Endodermal cell (in vitro differentiated cells): Measurements from ENCODE around the gene CHD5. TPM values are rescaled to one million over a fixed set of nuclear protein-coding genes. Genes with fewer than 3 reads are reported as not detected.

Source experiments
- DNase-seq: peaks from one replicate; pipeline ENCODE4 v3.0.0-alpha.2; 2017
- H3K27ac ChIP-seq: 2 replicates; pipeline ENCODE4 v1.5.1; 2013; ENCODE audit warnings: mild to moderate bottlenecking, low read depth, low read length, moderate library complexity
- H3K27me3 ChIP-seq: 2 replicates; pipeline ENCODE4 v1.6.1; 2013; ENCODE audit warnings: mild to moderate bottlenecking, low read length, moderate library complexity; ENCODE audit not compliant: insufficient read depth, control insufficient read depth, poor library complexity, severe bottlenecking
- H3K36me3 ChIP-seq: 2 replicates; pipeline ENCODE4 v1.7.0; 2013; ENCODE audit warnings: mild to moderate bottlenecking, low read length, moderate library complexity; ENCODE audit not compliant: control insufficient read depth, insufficient read depth
- H3K4me1 ChIP-seq: one replicate; pipeline ENCODE4 v1.7.0; 2013; ENCODE audit warnings: low read length; ENCODE audit not compliant: control insufficient read depth, insufficient read depth
- H3K4me3 ChIP-seq: 2 replicates; pipeline ENCODE4 v1.5.1; 2013; ENCODE audit warnings: mild to moderate bottlenecking, low read length, moderate library complexity
- H3K9ac ChIP-seq: 2 replicates; pipeline ENCODE4 v1.6.1; 2013; ENCODE audit warnings: mild to moderate bottlenecking, low read length, moderate library complexity; ENCODE audit not compliant: poor library complexity, severe bottlenecking; ENCODE audit errors: extremely low read depth
- H3K9me3 ChIP-seq: 2 replicates; pipeline ENCODE4 v1.6.1; 2013; ENCODE audit warnings: mild to moderate bottlenecking, low read length, moderate library complexity; ENCODE audit not compliant: control insufficient read depth
- H3K27ac Mint-ChIP-seq: 2 replicates; pipeline ENCODE4 v1.8.0; 2020; ENCODE audit warnings: mixed read lengths
- H3K27me3 Mint-ChIP-seq: 2 replicates; pipeline ENCODE4 v1.8.0; 2021; ENCODE audit warnings: mild to moderate bottlenecking, mixed read lengths; ENCODE audit not compliant: insufficient read depth
- H3K36me3 Mint-ChIP-seq: 2 replicates; pipeline ENCODE4 v1.8.0; 2020; ENCODE audit warnings: low read depth, mixed read lengths
- H3K4me1 Mint-ChIP-seq: 2 replicates; pipeline ENCODE4 v1.8.0; 2020; ENCODE audit warnings: mixed read lengths
- H3K4me3 Mint-ChIP-seq: 2 replicates; pipeline ENCODE4 v1.8.0; 2020; ENCODE audit warnings: mild to moderate bottlenecking, moderate library complexity, mixed read lengths
- H3K9me3 Mint-ChIP-seq: 2 replicates; pipeline ENCODE4 v1.8.0; 2020; ENCODE audit warnings: mild to moderate bottlenecking, mixed read lengths
- WGBS, 2 experiments: methylation state at CpG; one replicate each; pipeline versions ENCODE4 v1.1.5 to v1.1.7; 2013; ENCODE audit warnings: missing lambda C conversion rate in 2 of 2, mixed read lengths in 1 of 2; ENCODE audit not compliant: insufficient coverage in 1 of 2, insufficient read length in 1 of 2; 5-methylcytosine and 5-hydroxymethylcytosine counted together
- total RNA-seq, 2 donors: library from RNA; stranded (reverse); fragmentation: NEBNext Ultra II Directional in 1 of 2; extraction: Animal tissue kit (Norgen Biotek cat#: 25700) in 1 of 2; gene quantifications; 2 replicates in 1 of 2; 3 replicates in 1 of 2; pipeline ENCODE4 v1.2.1, GENCODE V29; 2021
- TF ChIP-seq, protein P1 (sequence below): fragments of 200-600 bp; sonication (generic); conservative IDR thresholded peaks from 2 replicates; pipeline ENCODE4 v1.5.0; 2021; ENCODE audit warnings: antibody characterized with exemption, mild to moderate bottlenecking

Gene CHD5
- total RNA-seq, 2 donors from 2014 or later = 0.40 to 0.69 TPM

DNA sequence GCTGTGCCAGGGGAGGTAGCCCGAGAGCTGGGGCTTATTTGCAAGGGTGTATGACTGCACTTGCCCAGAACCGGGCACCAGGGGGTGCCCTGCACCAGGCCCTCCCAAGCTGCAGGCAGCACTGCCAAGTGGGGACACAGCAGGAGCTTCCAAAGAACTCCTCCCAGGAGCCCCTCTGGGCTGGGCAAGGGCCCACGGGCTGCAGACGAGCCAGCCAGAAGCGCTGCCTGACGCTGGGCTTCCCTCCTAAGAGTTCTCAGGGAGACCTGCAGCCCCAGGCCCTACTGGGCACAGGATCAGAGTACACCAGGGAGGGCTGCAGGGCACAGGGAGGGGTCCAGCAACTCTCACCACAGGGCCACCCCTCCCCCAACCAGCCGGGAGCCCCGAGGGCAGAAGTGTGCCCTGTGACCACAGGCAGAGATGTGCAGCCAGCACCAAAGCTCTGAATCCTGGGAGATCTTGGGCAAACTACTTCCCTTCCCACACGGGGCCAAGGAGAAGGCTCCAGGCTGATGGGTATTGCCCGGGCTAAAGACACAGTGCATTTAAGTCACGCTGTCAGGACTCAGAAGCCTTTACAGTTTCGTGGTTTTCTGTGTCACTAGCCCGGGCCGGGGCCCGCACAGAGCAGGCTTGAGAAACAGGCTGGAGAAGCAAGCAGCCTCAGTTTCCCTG is 71.0 kb downstream of the CHD5 start:
- Mint-ChIP-seq H3K27me3 (no peaks in the 10 kb centered on the region), H3K27ac (no peak overlapping the region), H3K9me3 (no peaks in the 10 kb centered on the region), H3K4me3 (no peak overlapping the region), H3K4me1 (no peaks in the 10 kb centered on the region), H3K36me3 (no peaks in the 10 kb centered on the region)
- Histone ChIP-seq H3K4me1 (no peaks in the 10 kb centered on the region), H3K9ac (no peak overlapping the region), H3K9me3 (no peaks in the 10 kb centered on the region), H3K36me3 (no peaks in the 10 kb centered on the region), H3K27ac (no peak overlapping the region), H3K27me3 (no peaks in the 10 kb centered on the region), H3K4me3 (no peak overlapping the region)
- peak; percentile 83 for DNase-seq
- 60 to 65% methylated on average over 9 to 15 of the region's 15 CpGs for WGBS, 2 experiments
- TF ChIP-seq, protein P1, sequence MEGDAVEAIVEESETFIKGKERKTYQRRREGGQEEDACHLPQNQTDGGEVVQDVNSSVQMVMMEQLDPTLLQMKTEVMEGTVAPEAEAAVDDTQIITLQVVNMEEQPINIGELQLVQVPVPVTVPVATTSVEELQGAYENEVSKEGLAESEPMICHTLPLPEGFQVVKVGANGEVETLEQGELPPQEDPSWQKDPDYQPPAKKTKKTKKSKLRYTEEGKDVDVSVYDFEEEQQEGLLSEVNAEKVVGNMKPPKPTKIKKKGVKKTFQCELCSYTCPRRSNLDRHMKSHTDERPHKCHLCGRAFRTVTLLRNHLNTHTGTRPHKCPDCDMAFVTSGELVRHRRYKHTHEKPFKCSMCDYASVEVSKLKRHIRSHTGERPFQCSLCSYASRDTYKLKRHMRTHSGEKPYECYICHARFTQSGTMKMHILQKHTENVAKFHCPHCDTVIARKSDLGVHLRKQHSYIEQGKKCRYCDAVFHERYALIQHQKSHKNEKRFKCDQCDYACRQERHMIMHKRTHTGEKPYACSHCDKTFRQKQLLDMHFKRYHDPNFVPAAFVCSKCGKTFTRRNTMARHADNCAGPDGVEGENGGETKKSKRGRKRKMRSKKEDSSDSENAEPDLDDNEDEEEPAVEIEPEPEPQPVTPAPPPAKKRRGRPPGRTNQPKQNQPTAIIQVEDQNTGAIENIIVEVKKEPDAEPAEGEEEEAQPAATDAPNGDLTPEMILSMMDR = peak; percentile 69

- no peaks in the 10 kb centered on the region for H3K27me3 ChIP-seq
- no peak for DNase-seq
- H3K4me1 Mint-ChIP-seq = no peaks in the 10 kb centered on the region
- no peaks in the 10 kb centered on the region for H3K36me3 ChIP-seq
- H3K4me1 ChIP-seq = no peaks in the 10 kb centered on the region
- H3K27ac ChIP-seq = no peak overlapping the region
- no peak overlapping the region for H3K9ac ChIP-seq
- no peak overlapping the region for H3K27ac Mint-ChIP-seq
- no peaks in the 10 kb centered on the region for H3K9me3 Mint-ChIP-seq
- H3K27me3 Mint-ChIP-seq = no peaks in the 10 kb centered on the region
- no peaks in the 10 kb centered on the region for H3K36me3 Mint-ChIP-seq
- no peak overlapping the region for H3K4me3 ChIP-seq
- TF ChIP-seq, protein P1 = no peak
- WGBS, 2 experiments = 64 to 73% methylated on average over 2 of the region's 2 CpGs
- H3K4me3 Mint-ChIP-seq = no peak overlapping the region
- no peaks in the 10 kb centered on the region for H3K9me3 ChIP-seq
Measured at GRCh38 chr1:6108476-6108875, 71.6 kb downstream of the CHD5 start.

DNA sequence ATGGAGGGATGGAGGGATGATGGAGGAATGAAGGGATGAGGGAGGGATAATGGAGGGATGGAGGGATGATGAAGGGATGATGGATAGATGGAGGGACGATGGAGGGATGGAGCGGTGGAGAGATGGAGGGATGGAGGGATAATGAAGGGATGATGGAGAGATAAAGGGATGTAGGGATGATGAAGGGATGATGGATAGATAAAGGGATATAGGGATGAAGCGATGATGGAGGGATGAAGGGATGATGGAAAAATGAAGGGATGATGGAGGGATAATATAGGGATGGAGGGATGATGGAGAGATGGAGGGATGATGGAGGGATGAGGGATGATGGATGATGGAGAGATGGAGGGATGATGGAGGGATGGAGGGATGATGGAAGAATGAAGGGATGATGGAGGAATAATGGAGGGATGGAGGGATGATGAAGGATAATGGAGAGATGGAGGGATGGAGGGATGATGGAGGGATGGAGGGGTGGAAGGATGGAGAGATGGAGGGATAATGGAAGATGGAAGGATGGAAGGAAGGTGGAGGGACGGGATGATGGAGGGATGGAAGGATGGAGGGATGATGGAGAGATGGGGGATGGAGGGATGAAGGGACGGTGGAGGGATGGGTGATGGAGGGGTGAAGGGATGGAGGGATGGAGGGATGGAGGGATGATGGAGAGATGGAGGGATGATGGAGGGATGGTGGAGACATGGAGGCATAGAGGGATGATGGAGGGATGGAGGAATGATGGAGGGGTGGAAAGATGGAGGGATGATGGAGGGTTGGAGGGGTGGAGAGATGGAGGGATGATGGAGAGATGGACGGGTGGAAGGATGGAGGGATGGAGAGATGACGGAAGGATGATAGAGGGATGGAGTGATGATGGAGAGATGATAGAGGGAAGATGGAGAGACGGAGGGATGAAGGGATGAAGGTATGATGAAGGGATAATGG is 72.4 kb downstream of the CHD5 start:
- no peaks in the 10 kb centered on the region for H3K4me1 Mint-ChIP-seq
- TF ChIP-seq, protein P1 = no peak
- Histone ChIP-seq H3K4me1 (no peaks in the 10 kb centered on the region), H3K36me3 (no peaks in the 10 kb centered on the region), H3K4me3 (no peak overlapping the region), H3K27ac (no peak overlapping the region), H3K27me3 (no peaks in the 10 kb centered on the region), H3K9me3 (no peaks in the 10 kb centered on the region), H3K9ac (no peak overlapping the region)
- DNase-seq = no peak
- H3K36me3 Mint-ChIP-seq = no peaks in the 10 kb centered on the region
- 85 to 88% methylated on average over 8 of the region's 8 CpGs for WGBS, 2 experiments
- H3K27ac Mint-ChIP-seq = no peak overlapping the region
- H3K4me3 Mint-ChIP-seq = no peak overlapping the region
- no peaks in the 10 kb centered on the region for H3K9me3 Mint-ChIP-seq
- no peaks in the 10 kb centered on the region for H3K27me3 Mint-ChIP-seq
